ENCODE measurements around the gene ABCD3.

- TF ChIP-seq CTCF (IDR thresholded peaks at IDR 0.05) (no peak), POLR2A (IDR thresholded peaks at IDR 0.05) (no peak), EP300 (IDR thresholded peaks at IDR 0.05) (no peak)
These were observed 34.2 kb upstream of the ABCD3 start for GRCh38 chr1:94383966-94384408.
